RCC 7860 (cell line): ENCODE results near the gene COQ4.
A peak's percentile ranks its signal among the peaks of the same experiment; 100 is the strongest.

Source experiments
- DNase-seq: peaks from one replicate; pipeline ENCODE4 v3.0.0-alpha.2; 2015; ENCODE audit warnings: low spot score
- FAIRE-seq: peaks from 2 replicates; lab custom pipeline; 2012; peaks lifted over from hg19 to GRCh38; lab: Jason Lieb, UNC

Gene COQ4

GRCh38 chr9:128340691-128341434, 18.2 kb downstream of the COQ4 start:
- FAIRE-seq (no peak), DNase-seq (no peak)

DNA sequence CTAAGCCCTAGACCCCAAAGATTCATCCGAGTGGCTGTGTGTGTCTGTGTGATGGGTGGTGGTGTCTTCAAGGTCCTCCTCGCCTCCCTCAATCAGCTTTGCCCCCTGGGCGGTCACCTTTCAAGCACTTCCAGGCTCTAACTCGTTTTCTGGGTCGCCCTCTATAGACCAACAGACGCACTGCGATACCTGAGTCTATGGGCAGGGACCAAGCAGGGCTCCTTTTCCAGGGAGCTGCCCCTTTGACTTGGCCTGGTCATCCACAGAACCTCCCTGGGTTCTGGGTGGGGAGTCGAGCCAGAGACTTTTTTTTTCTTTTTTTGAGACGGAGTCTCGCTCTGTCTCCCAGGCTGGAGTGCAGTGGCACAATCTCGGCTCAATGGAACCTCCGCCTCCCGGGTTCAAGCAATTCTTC, 18.8 kb downstream of the COQ4 start:
- peak; percentile 69 for DNase-seq
- FAIRE-seq: no peak

DNA sequence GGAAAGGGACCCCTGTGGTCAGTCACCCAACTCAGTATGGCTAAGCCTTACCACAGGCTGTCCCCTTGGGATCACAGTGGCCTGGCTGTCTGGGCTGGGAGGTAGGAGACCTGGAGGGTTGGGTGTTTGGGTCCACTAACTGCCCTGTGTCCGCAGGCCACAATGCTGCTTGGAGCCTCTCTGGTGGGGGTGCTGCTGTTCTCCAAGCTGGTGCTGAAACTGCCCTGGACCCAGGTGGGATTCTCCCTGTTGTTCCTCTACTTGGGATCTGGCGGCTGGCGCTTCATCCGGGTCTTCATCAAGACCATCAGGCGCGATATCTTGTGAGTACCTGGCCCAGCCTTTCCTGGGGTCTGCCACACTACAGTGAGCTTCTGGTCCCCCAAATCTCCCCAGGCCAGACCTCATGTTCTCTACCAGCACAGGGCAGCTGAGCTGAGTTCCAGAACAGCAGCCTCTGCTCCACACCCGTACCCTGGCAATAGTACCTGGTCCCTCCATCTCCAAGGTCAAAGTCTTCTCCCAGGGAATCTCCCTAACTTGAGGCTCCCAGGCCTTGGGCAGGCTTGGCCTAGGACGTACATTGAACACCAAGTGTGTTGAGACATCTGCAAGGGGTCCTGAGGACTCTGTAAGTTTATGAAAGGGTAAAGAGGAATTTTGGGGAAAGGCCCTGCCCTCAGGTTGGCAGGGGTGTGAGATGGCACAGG, 20.5 kb downstream of the COQ4 start:
- DNase-seq: no peak
- no peak for FAIRE-seq

- no peak for DNase-seq
- FAIRE-seq: no peak
Measured at GRCh38 chr9:128343855-128344254, 21.2 kb downstream of the COQ4 start.

DNA sequence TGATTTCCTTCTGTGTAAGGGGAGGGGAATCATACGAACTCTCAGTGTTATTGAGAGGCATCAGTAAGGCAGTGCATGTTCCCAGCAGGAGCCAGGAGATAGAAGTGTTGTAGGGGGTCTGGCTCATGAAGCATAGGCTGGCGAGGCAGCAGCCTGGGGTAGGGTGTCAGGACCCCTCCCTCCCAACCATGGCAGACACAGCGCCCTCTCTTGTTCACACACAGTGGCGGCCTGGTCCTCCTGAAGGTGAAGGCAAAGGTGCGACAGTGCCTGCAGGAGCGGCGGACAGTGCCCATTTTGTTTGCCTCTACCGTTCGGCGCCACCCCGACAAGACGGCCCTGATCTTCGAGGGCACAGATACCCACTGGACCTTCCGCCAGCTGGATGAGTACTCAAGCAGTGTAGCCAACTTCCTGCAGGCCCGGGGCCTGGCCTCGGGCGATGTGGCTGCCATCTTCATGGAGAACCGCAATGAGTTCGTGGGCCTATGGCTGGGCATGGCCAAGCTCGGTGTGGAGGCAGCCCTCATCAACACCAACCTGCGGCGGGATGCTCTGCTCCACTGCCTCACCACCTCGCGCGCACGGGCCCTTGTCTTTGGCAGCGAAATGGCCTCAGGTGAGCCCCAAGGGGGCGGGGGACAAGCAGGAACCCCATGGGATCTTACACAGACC, 22.4 kb downstream of the COQ4 start:
- FAIRE-seq (no peak), DNase-seq (no peak)

GRCh38 chr9:128349125-128349524, 26.5 kb downstream of the COQ4 start:
- no peak for DNase-seq

GRCh38 chr9:128349772-128350171, 27.1 kb downstream of the COQ4 start:
- DNase-seq: no peak
- no peak for FAIRE-seq

More at GRCh38 chr9:128349125-128349524, 26.5 kb downstream of the COQ4 start:
- no peak for FAIRE-seq

DNA sequence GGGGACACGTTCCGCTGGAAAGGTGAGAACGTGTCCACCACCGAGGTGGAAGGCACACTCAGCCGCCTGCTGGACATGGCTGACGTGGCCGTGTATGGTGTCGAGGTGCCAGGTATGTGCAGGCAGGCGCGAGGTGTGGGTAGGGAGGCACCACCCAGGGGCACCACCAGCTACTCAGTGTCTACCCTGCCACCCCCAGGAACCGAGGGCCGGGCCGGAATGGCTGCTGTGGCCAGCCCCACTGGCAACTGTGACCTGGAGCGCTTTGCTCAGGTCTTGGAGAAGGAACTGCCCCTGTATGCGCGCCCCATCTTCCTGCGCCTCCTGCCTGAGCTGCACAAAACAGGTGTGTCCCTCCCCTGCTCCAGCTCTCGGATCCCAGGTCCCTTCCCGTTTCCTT, 32.8 kb downstream of the COQ4 start:
- FAIRE-seq (no peak), DNase-seq (no peak)

GRCh38 chr9:128358090-128358489, 35.5 kb downstream of the COQ4 start:
- no peak for DNase-seq
- no peak for FAIRE-seq

- DNase-seq: no peak
- FAIRE-seq: no peak
Measured at GRCh38 chr9:128358861-128359260, 36.2 kb downstream of the COQ4 start.

DNA sequence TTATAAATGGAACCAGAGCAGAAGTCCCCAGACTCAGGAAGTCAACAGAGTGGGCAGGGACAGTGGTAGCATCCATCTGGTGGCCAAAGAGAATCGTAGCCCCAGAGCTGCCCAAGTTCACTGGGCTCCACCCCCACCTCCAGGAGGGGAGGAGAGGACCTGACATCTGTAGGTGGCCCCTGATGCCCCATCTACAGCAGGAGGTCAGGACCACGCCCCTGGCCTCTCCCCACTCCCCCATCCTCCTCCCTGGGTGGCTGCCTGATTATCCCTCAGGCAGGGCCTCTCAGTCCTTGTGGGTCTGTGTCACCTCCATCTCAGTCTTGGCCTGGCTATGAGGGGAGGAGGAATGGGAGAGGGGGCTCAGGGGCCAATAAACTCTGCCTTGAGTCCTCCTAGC, 38.2 kb downstream of the COQ4 start:
- FAIRE-seq (no peak), DNase-seq (no peak)

DNA sequence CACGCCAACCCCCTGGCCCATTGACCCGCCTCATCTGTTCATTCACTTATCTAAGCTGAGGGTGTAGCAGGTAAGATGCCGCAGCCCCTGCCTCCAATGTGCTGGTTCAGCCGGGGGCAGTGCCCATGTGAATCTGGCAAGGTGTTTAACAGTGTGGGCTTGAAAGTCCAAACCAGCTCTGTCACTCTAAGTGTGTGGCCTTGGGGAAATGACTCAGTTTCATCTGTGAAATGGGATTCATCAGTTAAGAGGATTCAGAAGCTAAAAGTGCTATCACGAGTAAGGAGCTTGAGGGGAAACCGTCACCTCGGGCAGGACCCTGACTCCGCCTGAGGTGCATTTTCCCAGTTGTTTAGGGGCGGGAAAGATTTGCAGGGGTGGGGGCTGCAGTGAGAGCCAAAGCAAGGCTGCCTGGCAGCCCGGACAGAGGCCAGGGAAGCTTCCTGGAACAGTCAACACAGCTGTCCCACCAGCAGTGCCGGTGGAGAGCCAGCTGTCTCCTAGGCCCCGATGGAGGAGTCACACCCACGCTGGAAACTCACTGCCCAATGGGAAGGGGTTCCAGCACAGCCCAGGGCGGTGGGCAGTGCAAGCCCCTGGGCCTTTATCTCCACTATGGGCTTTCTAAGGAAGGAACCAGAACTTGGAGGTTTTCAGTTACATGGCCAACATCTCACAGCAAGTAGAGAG, 38.8 kb downstream of the COQ4 start:
- DNase-seq: no peak

GRCh38 chr9:128361986-128362646, 39.5 kb downstream of the COQ4 start:
- FAIRE-seq: no peak
- DNase-seq: peak; percentile 67

More for the DNA sequence above, 38.8 kb downstream of the COQ4 start:
- FAIRE-seq: no peak

DNA sequence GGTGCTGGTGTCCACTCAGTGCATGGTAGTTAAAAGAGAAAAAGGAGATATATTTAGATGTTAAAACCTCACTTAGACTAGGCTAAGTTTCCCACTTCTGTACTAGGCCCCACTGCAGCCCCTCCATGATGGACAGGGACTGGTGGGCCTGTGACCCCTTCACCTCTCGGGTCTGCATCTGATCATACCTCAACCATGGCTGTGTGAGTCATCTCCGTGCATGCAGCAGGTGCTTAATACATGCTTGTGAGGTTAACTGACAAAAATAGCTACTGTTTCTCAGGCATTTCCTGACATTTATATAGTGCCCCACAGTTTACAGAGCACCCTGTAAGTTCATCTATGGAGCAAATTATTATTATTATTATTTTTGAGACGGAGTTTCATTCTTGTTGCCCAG, 40.1 kb downstream of the COQ4 start:
- FAIRE-seq (no peak), DNase-seq (no peak)

GRCh38 chr9:128365525-128365924, 42.9 kb downstream of the COQ4 start:
- no peak for FAIRE-seq
- no peak for DNase-seq

DNA sequence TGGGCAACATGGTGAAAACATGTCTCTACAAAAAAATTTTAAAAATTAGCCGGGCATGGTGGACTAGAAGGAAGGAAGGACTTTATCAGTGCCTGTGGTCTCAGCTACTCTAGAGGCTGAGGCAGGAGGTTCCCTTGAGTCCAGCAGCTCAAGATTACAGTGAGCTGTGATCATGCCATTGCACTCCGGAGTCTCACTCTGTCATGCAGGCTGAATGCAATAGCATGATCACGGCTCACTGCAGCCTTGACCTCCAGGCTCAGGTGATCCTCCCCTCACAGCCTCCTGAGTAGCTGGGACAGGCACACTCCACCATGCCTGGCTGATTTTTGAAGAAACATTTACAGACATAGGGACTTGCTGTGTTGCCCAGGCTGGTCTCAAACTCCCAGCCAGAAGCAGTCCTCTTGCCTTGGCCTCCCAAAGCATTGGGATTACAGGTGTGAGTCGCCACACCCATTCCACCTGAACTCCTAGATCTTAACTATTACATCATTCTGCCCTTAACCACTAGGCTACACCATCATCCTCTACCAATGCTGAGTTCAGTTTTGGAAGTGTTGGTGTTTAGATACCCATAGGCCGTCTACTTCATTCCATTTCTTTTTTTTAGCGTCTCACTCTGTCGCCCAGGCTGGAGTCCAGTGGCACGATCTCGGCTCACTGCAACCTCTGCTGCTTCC, 46.5 kb downstream of the COQ4 start:
- DNase-seq (no peak), FAIRE-seq (no peak)

DNA sequence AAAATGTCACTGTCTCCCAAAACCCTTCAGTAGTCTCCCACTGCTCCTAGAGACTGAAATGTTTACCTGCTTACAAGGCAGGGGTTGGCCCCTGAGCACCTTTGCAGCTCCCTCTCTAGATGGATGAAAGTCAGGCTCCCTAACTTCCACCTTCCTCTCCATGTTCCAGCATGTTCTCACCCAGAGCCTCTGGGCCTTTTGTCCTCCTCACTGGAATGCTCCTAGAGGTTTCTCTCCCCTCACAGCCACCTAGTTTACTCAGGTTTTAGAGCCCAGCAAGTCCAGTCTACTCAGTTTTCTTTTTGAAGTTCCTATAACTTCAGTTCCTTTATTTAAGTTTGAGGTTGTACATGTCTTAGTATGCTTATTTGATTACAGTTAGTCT, 47.7 kb downstream of the COQ4 start:
- no peak for DNase-seq
- FAIRE-seq: no peak

- FAIRE-seq: peak; percentile 78
- peak; percentile 89 for DNase-seq
Measured at GRCh38 chr9:128370752-128371629, 48.4 kb downstream of the COQ4 start, which contains the start of gene URM1. Gene URM1 (plus strand): TSS chr9:128371374. CDS start chr9:128371381, 7 bp downstream.

- FAIRE-seq: no peak
Measured at GRCh38 chr9:128371630-128372117, 49.0 kb downstream of the COQ4 start.

More at GRCh38 chr9:128371630-128372117, 49.0 kb downstream of the COQ4 start:
- no peak for DNase-seq
